Activated CD4-positive, alpha-beta memory T cell treated with anti-CD3 and anti-CD28 coated beads for 36 hours (primary cell): ENCODE measurements around the gene RAB11FIP2. TPM values are rescaled to one million over a fixed set of nuclear protein-coding genes. Genes with fewer than 3 reads are reported as not detected.

ENCODE experiments used
- CTCF ChIA-PET: fragments of 350-600 bp; sonication (Branson Sonifier 250); formaldehyde crosslinking; loops from one replicate; lab custom pipeline; 2021; ENCODE audit warnings: antibody characterized with exemption, inconsistent platforms; lab: Charles Lee
- POLR2A ChIA-PET: fragments of 350-600 bp; sonication (Branson Sonifier 250); formaldehyde crosslinking; loops from one replicate; lab custom pipeline; 2021; ENCODE audit warnings: antibody characterized with exemption; lab: Charles Lee
- DNase-seq: peaks from one replicate; pipeline ENCODE4 v3.0.0-alpha.2; 2020
- H3K27ac Mint-ChIP-seq: one replicate; pipeline ENCODE4 v1.8.0; 2021; ENCODE audit warnings: mixed read lengths
- H3K27me3 Mint-ChIP-seq: one replicate; pipeline ENCODE4 v1.8.0; 2021; ENCODE audit warnings: mixed read lengths
- H3K36me3 Mint-ChIP-seq: one replicate; pipeline ENCODE4 v1.8.0; 2021; ENCODE audit warnings: mixed read lengths
- H3K4me1 Mint-ChIP-seq: one replicate; pipeline ENCODE4 v1.8.0; 2021; ENCODE audit warnings: low read depth, mixed read lengths
- H3K4me3 Mint-ChIP-seq: one replicate; pipeline ENCODE4 v1.8.0; 2021; ENCODE audit warnings: mild to moderate bottlenecking, mixed read lengths
- H3K9me3 Mint-ChIP-seq: one replicate; pipeline ENCODE4 v1.8.0; 2021; ENCODE audit warnings: mixed read lengths
- intact Hi-C: fragments of 100-400 bp; cut with micrococcal nuclease; formaldehyde crosslinking; loops from one replicate; pipeline ENCODE4 v1.15.1; 2023
- total RNA-seq, 2 experiments: library from RNA; stranded (reverse); gene quantifications; one replicate each; pipeline ENCODE4 v1.2.3, GENCODE V29; 2021

The RAB11FIP2 gene
- total RNA-seq, 2 experiments from 2014 or later, result 7.5 to 9.4 TPM

DNA sequence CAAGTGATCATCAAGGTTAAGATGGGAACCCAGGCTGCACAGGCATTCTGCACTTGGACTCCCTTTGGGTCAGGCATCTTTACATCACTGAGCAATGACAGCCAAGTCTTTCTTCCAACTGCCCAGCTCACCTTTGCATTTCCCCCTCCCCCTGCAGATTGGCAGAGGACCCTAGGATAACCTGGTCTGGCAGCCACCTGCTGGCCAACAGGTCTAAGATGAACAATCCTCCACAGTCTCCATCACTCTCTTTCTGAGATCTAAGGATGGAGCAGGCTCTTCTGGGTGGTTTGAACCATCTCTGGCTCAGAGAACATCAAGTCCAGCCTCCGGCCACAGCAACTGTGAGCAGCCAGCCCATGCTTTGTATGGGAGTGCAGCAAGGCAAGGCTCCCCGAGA lies 75.8 kb downstream of the RAB11FIP2 start:
- intact Hi-C loops, result no loop called here
- Mint-ChIP-seq H3K4me1 (no peaks in the 10 kb centered on the region), H3K36me3 (no peaks in the 10 kb centered on the region), H3K27me3 (peaks cover 24% of the 10 kb centered on the region), H3K9me3 (no peaks in the 10 kb centered on the region), H3K4me3 (no peak overlapping the region), H3K27ac (no peak overlapping the region)
- ChIA-PET POLR2A (no interaction called here), CTCF (no interaction called here)
- no peak for DNase-seq

DNA sequence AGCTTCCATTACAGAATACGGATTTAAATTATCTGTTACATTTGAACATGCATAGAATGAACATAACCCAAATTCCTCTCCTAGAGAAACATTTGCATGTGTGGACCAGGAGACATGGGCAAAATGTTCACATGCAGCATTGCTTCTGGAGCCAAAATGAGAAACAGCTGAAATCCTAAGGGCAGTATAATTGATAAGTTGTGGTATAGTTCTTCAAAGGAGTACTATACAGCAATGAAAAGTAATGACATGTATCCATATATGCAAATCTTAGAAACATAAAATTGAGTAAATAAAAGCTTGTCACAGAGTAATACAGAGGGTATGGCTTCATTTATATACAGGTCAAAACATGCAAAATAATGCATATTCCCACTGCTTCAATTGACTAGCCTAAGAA lies 77.1 kb downstream of the RAB11FIP2 start:
- Mint-ChIP-seq H3K27ac (no peak overlapping the region), H3K4me3 (no peak overlapping the region), H3K36me3 (no peaks in the 10 kb centered on the region), H3K27me3 (peaks cover 24% of the 10 kb centered on the region), H3K9me3 (no peaks in the 10 kb centered on the region), H3K4me1 (no peaks in the 10 kb centered on the region)
- intact Hi-C loops, result no loop called here
- CTCF ChIA-PET, result no interaction called here
- POLR2A ChIA-PET, result no interaction called here
- no peak for DNase-seq

DNA sequence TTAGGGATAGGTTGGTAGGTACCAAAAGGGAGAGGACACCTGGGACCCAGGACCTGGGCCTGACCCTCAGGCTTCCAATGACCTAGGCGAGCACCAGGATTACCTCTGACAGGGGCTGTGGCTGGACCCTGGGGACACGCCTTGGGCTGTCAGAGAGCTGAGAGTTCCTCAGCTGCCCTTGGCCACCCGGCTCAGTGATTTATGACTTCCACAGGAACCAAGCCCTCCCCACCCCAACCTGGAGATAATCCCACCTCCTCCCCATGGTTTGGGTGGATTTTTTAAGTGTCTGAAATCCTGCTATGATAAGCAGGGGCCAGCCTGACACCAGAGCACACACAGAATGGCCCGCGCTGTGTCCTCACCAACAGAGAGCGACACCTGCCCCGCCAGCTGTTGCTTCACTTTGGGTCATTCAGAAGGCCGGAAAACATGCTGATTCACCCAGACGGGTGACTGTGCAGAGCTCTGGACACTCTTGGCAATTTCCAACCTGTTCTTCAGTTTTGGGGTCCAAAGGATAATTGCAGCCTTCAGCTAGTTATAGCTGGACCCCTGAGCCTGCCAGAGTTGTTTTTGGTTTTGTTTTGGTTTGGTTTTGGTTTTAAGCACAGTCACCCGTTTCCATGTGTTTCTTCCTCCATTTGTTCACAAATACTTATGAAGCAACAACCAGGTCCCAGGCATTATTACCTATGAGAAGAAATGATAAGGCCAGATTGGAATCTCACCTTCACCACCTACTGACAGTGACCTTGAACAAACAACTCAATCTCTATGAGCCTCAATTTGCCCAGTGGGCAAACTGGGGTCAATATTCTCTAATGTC lies 78.2 kb downstream of the RAB11FIP2 start:
- no peak for DNase-seq

DNA sequence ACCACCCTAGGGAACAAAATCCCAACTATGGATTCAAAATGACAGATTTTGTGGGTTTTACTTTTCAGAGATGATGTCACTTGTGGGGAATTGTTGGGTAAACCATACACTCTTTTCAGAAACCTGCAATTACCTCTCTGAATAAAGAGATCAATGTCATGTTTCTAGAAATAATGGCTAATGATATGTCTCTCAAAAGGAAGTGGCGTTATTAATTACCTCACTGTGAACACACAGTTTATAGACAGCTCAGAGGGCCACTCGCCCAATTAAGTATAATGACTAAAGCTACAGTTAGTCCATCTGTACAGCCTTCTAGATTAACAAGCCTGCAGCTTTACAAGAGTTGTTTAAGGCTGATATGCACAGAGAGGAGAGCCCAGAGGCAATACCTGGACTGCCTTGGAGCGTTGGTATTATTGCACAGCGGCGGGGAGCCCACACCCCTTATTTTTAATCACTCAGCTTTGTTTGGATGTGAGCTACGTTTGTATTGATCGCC lies 79.5 kb downstream of the RAB11FIP2 start:
- POLR2A ChIA-PET, result no interaction called here
- H3K27me3 Mint-ChIP-seq, result peaks cover 24% of the 10 kb centered on the region
- intact Hi-C loops, result no loop called here

More for the DNA sequence above, 78.2 kb downstream of the RAB11FIP2 start:
- no peak overlapping the region for H3K27ac Mint-ChIP-seq
- intact Hi-C loops, result no loop called here
- no peaks in the 10 kb centered on the region for H3K9me3 Mint-ChIP-seq
- peaks cover 24% of the 10 kb centered on the region for H3K27me3 Mint-ChIP-seq
- ChIA-PET POLR2A (no interaction called here), CTCF (no interaction called here)
- H3K36me3 Mint-ChIP-seq, result no peaks in the 10 kb centered on the region
- no peaks in the 10 kb centered on the region for H3K4me1 Mint-ChIP-seq
- no peak overlapping the region for H3K4me3 Mint-ChIP-seq

DNA sequence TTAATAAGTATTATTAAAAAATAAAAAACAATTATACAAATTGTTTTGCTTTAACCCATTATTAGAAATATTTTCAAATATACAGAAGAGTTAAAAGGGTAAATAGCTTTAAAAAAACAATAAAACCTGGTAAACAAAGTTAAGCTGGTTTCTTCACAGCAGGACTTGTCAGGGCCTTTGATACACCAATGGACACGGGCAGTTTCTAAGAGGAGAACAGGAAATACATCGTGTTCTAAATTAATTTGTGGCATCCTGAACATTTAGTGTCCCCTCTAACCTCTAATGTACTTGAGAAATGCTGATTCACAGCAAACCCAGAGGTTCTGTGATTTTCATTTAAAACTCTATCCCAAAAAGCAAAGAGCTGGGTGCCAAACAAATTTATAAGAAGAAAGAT lies 80.8 kb downstream of the RAB11FIP2 start:
- no peaks in the 10 kb centered on the region for H3K4me1 Mint-ChIP-seq
- ChIA-PET CTCF (no interaction called here), POLR2A (no interaction called here)

More for the DNA sequence above, 79.5 kb downstream of the RAB11FIP2 start:
- H3K4me1 Mint-ChIP-seq, result no peaks in the 10 kb centered on the region
- H3K36me3 Mint-ChIP-seq, result no peaks in the 10 kb centered on the region
- DNase-seq, result no peak
- H3K27ac Mint-ChIP-seq, result no peak overlapping the region
- CTCF ChIA-PET, result no interaction called here
- no peaks in the 10 kb centered on the region for H3K9me3 Mint-ChIP-seq
- H3K4me3 Mint-ChIP-seq, result no peak overlapping the region

DNA sequence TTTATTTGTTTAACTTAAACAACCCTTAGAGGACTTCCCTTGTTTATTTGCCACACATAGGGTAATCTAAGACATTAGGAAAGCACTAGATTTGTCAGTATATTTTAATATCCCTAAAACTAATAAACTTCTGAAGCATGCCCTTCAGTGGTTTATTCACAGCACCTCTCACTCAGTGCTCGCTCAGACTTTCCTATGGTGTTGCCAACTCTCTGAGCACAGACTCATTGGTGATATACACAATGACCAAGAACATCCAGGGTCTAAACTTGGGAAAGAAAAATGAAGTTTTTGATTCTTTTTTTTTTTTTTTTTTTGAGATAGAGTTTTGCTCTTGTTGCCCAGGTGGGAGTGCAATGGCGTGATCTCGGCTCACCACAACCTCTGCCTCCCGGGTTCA lies 82.2 kb downstream of the RAB11FIP2 start:
- Mint-ChIP-seq H3K36me3 (no peaks in the 10 kb centered on the region), H3K4me1 (no peaks in the 10 kb centered on the region), H3K9me3 (no peaks in the 10 kb centered on the region), H3K27ac (no peak overlapping the region), H3K27me3 (peaks cover 14% of the 10 kb centered on the region), H3K4me3 (no peak overlapping the region)
- ChIA-PET POLR2A (no interaction called here), CTCF (no interaction called here)
- DNase-seq, result no peak
- intact Hi-C loops, result no loop called here

More for the DNA sequence above, 80.8 kb downstream of the RAB11FIP2 start:
- H3K4me3 Mint-ChIP-seq, result no peak overlapping the region
- DNase-seq, result no peak
- no peaks in the 10 kb centered on the region for H3K9me3 Mint-ChIP-seq
- H3K27ac Mint-ChIP-seq, result no peak overlapping the region
- peaks cover 19% of the 10 kb centered on the region for H3K27me3 Mint-ChIP-seq
- no peaks in the 10 kb centered on the region for H3K36me3 Mint-ChIP-seq
- intact Hi-C loops, result no loop called here

DNA sequence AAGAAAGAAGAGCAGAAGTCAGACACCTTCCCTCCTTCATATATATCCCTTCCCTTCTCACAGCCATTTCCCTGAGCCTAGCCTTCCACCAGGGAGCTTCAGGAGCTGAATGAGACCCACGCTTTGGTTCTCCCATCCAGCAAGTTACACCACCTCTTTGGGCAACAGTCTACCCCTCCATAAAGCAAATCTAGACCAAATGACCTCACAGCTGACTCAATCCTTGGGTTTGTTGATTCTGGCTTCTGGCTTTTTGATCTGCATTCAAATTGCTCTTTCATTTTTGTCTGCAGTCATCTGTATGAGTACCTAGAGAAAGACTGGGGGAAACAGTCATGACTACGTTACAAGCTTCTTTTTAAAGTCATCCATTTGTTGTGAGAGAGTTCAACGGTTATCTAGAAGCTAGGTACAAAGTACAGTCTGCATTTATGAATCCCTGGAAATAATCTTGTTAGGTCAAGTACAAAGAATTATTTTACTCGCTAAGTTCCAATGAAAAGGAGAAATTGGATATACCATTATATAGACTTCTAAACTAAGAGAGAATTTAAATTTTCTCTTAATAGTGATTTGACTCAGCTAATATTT lies 86.3 kb downstream of the RAB11FIP2 start:
- CTCF ChIA-PET, result no interaction called here
- intact Hi-C loops, result no loop called here
- H3K9me3 Mint-ChIP-seq, result no peaks in the 10 kb centered on the region
- H3K27me3 Mint-ChIP-seq, result peaks cover 12% of the 10 kb centered on the region
- POLR2A ChIA-PET, result no interaction called here
- no peaks in the 10 kb centered on the region for H3K36me3 Mint-ChIP-seq
- H3K4me3 Mint-ChIP-seq, result no peak overlapping the region
- H3K4me1 Mint-ChIP-seq, result no peaks in the 10 kb centered on the region
- DNase-seq, result no peak
- H3K27ac Mint-ChIP-seq, result no peak overlapping the region

DNA sequence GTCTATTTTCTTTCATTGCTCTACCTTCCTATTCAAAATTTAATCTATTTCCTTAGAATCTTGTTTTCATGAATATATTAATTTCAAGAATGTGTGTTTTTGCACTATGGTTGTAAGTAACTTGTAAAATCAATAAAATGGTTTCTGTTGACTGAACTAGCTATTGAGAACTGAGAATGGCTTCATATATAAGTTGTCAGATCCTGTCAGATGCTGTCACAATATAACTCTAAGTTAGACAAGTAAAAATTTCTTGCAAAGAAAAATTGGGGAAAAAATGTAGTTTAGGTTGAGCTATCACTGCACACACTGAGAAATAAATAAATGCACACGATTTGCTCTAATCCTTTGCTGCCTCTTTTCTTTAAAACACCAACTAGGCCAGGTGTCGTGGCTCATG lies 89.8 kb downstream of the RAB11FIP2 start:
- Mint-ChIP-seq H3K27ac (no peak overlapping the region), H3K4me1 (no peaks in the 10 kb centered on the region), H3K9me3 (no peaks in the 10 kb centered on the region), H3K36me3 (no peaks in the 10 kb centered on the region), H3K4me3 (no peak overlapping the region), H3K27me3 (peaks cover 13% of the 10 kb centered on the region)
- ChIA-PET CTCF (interaction anchor here (0.7 kb wide), 1 partner anchor 284 kb away, joined by 3 read pairs; no protein-coding TSS in a partner anchor), POLR2A (no interaction called here)
- no peak for DNase-seq
- intact Hi-C loops, result no loop called here

DNA sequence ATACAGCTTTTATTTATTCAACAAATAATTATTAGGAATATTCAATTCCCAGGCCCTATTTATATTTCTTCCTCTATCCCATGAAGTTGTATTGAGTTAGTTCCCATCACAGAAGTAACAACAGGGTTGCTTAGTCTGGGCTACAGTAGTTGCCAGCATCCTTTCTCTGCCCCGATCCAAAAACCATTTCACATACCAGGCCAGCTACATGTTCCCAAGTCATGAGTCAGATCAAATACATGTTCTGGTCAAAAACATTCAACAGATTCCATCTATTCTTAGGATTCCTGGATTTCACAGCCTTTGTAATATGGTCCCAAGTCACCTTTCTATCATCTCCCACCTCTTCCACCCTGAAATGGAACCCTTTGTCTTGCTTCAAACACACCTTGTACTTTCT lies 91.6 kb downstream of the RAB11FIP2 start:
- ChIA-PET CTCF (no interaction called here), POLR2A (no interaction called here)
- Mint-ChIP-seq H3K27ac (no peak overlapping the region), H3K4me1 (no peaks in the 10 kb centered on the region), H3K4me3 (no peak overlapping the region), H3K9me3 (no peaks in the 10 kb centered on the region), H3K27me3 (peaks cover 14% of the 10 kb centered on the region), H3K36me3 (no peaks in the 10 kb centered on the region)
- DNase-seq, result no peak
- intact Hi-C loops, result no loop called here
